HepG2 (cell line): Measurements from ENCODE around the gene DDX23. TPM values are rescaled to one million over a fixed set of nuclear protein-coding genes. Genes with fewer than 3 reads are reported as not detected.

Experiments
- CBX2 ChIP-seq, 2 experiments: fragments of 200-600 bp in 1 of 2; sonication (generic); formaldehyde crosslinking in 1 of 2; IDR thresholded peaks; 2 replicates each; pipeline versions ENCODE4 v1.7.0 to v1.8.1; 2018 to 2022; ENCODE audit warnings: low read depth in 2 of 2, low read length in 1 of 2, mild to moderate bottlenecking in 1 of 2, missing genetic modification reagents in 1 of 2
- CENPT ChIP-seq: sonication (generic); formaldehyde crosslinking; IDR thresholded peaks from 2 replicates; pipeline ENCODE4 v1.8.0; 2022; ENCODE audit warnings: low read depth, mild to moderate bottlenecking, moderate library complexity, missing genetic modification reagents
- DRAP1 ChIP-seq: IDR thresholded peaks from 2 replicates; pipeline ENCODE4 v1.6.1; 2016; ENCODE audit warnings: missing genetic modification reagents, missing compliant biosample characterization
- ELF1 ChIP-seq: sonication (generic); formaldehyde crosslinking; IDR thresholded peaks from 2 replicates; pipeline ENCODE4 v1.4.0; 2020; ENCODE audit warnings: missing genetic modification reagents
- FOXM1 ChIP-seq: sonication (generic); formaldehyde crosslinking; IDR thresholded peaks from 2 replicates; pipeline ENCODE4 v1.5.0; 2020; ENCODE audit warnings: missing genetic modification reagents
- FOXO1 ChIP-seq: sonication (generic); formaldehyde crosslinking; IDR thresholded peaks from 2 replicates; pipeline ENCODE4 v1.4.0; 2020; ENCODE audit warnings: missing genetic modification reagents
- GFI1 ChIP-seq: sonication (generic); formaldehyde crosslinking; IDR thresholded peaks from 2 replicates; pipeline ENCODE4 v1.5.0; 2020; ENCODE audit warnings: missing genetic modification reagents, mild to moderate bottlenecking, borderline replicate concordance
- MAF1 ChIP-seq: sonication (generic); formaldehyde crosslinking; IDR thresholded peaks from 2 replicates; pipeline ENCODE4 v1.5.0; 2020; ENCODE audit warnings: missing genetic modification reagents, borderline replicate concordance
- MLXIP ChIP-seq: sonication (generic); formaldehyde crosslinking; IDR thresholded peaks from 2 replicates; pipeline ENCODE4 v1.9.0; 2021; ENCODE audit warnings: missing genetic modification reagents, borderline replicate concordance
- POLR2AphosphoS5 ChIP-seq: IDR thresholded peaks from 2 replicates; pipeline ENCODE4 v1.6.1; 2012; ENCODE audit warnings: low read depth, low read length
- PPARG ChIP-seq: conservative IDR thresholded peaks from 2 replicates; pipeline ENCODE4 v1.6.1; 2016; ENCODE audit warnings: missing biosample characterization, missing genetic modification reagents
- SMAD3 ChIP-seq: sonication (generic); formaldehyde crosslinking; IDR thresholded peaks from 2 replicates; pipeline ENCODE4 v1.4.0; 2020; ENCODE audit warnings: missing genetic modification reagents
- SNRNP70 ChIP-seq: fragments of 200-400 bp; formaldehyde crosslinking; IDR thresholded peaks from 2 replicates; pipeline ENCODE4 v1.6.1; 2017; ENCODE audit warnings: mild to moderate bottlenecking, low read depth, low read length, moderate library complexity
- SUZ12 ChIP-seq: fragments of 150-350 bp; IDR thresholded peaks from 2 replicates; pipeline ENCODE4 v1.6.1; 2014; ENCODE audit warnings: low read depth, low read length
- YY1 ChIP-seq: IDR thresholded peaks from 2 replicates; pipeline ENCODE4 v1.6.1; 2011; ENCODE audit warnings: low read length, low read depth, moderate library complexity, mild to moderate bottlenecking; ENCODE audit not compliant: insufficient read depth, insufficient replicate concordance
- ZBTB3 ChIP-seq: sonication (generic); formaldehyde crosslinking; IDR thresholded peaks from 2 replicates; pipeline ENCODE4 v1.4.0; 2020; ENCODE audit warnings: low read depth, mild to moderate bottlenecking, moderate library complexity, missing genetic modification reagents, borderline replicate concordance
- ZBTB7A ChIP-seq: sonication (generic); formaldehyde crosslinking; IDR thresholded peaks from 2 replicates; pipeline ENCODE4 v1.8.0; 2022; ENCODE audit warnings: mild to moderate bottlenecking, missing genetic modification reagents
- ZMAT3 ChIP-seq: sonication (generic); formaldehyde crosslinking; conservative IDR thresholded peaks from 2 replicates; pipeline ENCODE4 v1.7.0; 2021; ENCODE audit warnings: missing genetic modification reagents
- ZNF180 ChIP-seq: sonication (generic); formaldehyde crosslinking; IDR thresholded peaks from 2 replicates; pipeline ENCODE4 v1.4.0; 2020; ENCODE audit warnings: low read depth, missing genetic modification reagents, borderline replicate concordance
- ZNF503 ChIP-seq: sonication (generic); formaldehyde crosslinking; IDR thresholded peaks from 2 replicates; pipeline ENCODE4 v1.4.0; 2020; ENCODE audit warnings: missing genetic modification reagents
- ZNF546 ChIP-seq: sonication (generic); formaldehyde crosslinking; conservative IDR thresholded peaks from 2 replicates; pipeline ENCODE4 v1.8.1; 2023; ENCODE audit warnings: mild to moderate bottlenecking, missing genetic modification reagents
- ZNF562 ChIP-seq: sonication (generic); formaldehyde crosslinking; IDR thresholded peaks from 2 replicates; pipeline ENCODE4 v1.8.0; 2022; ENCODE audit warnings: missing genetic modification reagents, borderline replicate concordance
- ZNF652 ChIP-seq: IDR thresholded peaks from 2 replicates; pipeline ENCODE4 v1.6.1; 2016; ENCODE audit warnings: low read depth, borderline replicate concordance
- ZNF747 ChIP-seq: sonication (generic); formaldehyde crosslinking; IDR thresholded peaks from 2 replicates; pipeline ENCODE4 v1.8.1; 2023; ENCODE audit warnings: missing genetic modification reagents, mild to moderate bottlenecking, borderline replicate concordance
- ZNF780A ChIP-seq: sonication (generic); formaldehyde crosslinking; IDR thresholded peaks from 2 replicates; pipeline ENCODE4 v1.8.0; 2022; ENCODE audit warnings: mild to moderate bottlenecking, missing genetic modification reagents, moderate library complexity
- ZZZ3 ChIP-seq: sonication (generic); formaldehyde crosslinking; IDR thresholded peaks from 2 replicates; pipeline ENCODE4 v1.4.0; 2020; ENCODE audit warnings: missing genetic modification reagents, mild to moderate bottlenecking, borderline replicate concordance
- polyA plus RNA-seq, 8 experiments: library from polyadenylated mRNA; depleted of rRNA in 3 of 8; stranded (reverse) in 7 of 8; unstranded in 1 of 8; fragments of >200 nt; fragmentation: Illumina TruSeq in 4 of 8; extraction: Trizol in 4 of 8; gene quantifications; 2 replicates each; pipeline versions ENCODE4 v1.2.1 to v1.2.3, GENCODE V29; 2011 to 2016; ENCODE audit warnings: low read depth in 4 of 8, missing spikeins in 1 of 8, mixed read lengths in 1 of 8; ENCODE audit not compliant: insufficient read depth in 1 of 8
- total RNA-seq, 5 experiments: library from RNA; depleted of rRNA; stranded (reverse); fragments of >200 nt; fragmentation: Illumina TruSeq; extraction: Trizol; gene quantifications; 2 replicates each; pipeline ENCODE4 v1.2.3, GENCODE V29; 2016; ENCODE audit warnings: low read depth in 1 of 5

The DDX23 gene
- total and polyA plus RNA-seq, 2 of the 13 experiments (the other 11 are each of a cell fraction or from before 2014, with no cell fraction given): 35.7 to 90.0 TPM

- TF ChIP-seq YY1: peak; percentile 96
- peak; percentile 53; the same call in 1 of the 2 replicates for TF ChIP-seq SMAD3
- peak; percentile 4; the same call in 1 of the 2 replicates for TF ChIP-seq ZNF747
- 0 out of 2 replicates have a peak, but pooled peaks have one; percentile 60 for TF ChIP-seq FOXO1 (CRISPR knock-in tag)
- TF ChIP-seq ZNF780A: no peak
- no peak for TF ChIP-seq ZNF180 (CRISPR knock-in tag)
- TF ChIP-seq ZBTB7A (CRISPR knock-in tag): no peak
- no peak for TF ChIP-seq ZNF503
- no peak for TF ChIP-seq ZBTB3
- peak; percentile 36; the same call in 1 of the 2 replicates for TF ChIP-seq MAF1 (CRISPR knock-in tag)
- peak; percentile 97 for TF ChIP-seq SUZ12
- TF ChIP-seq DRAP1 (CRISPR knock-in tag): no peak
- no peak for TF ChIP-seq CBX2 (IDR thresholded peaks at IDR 0.05; ENCODE audit: low read depth, low read length)
- TF ChIP-seq CBX2 (CRISPR knock-in tag; IDR thresholded peaks at IDR 0.05; ENCODE audit: low read depth): no peak
- no peak for TF ChIP-seq ZNF562 (CRISPR knock-in tag)
- no peak for TF ChIP-seq ZNF652 (CRISPR knock-in tag)
- TF ChIP-seq GFI1: no peak; the same call in 1 of the 2 replicates
- no peak for TF ChIP-seq PPARG (CRISPR knock-in tag)
- no peak for TF ChIP-seq ZNF546 (CRISPR knock-in tag)
- TF ChIP-seq ZMAT3 (CRISPR knock-in tag): peak; percentile 89
- TF ChIP-seq FOXM1 (CRISPR knock-in tag): no peak
- peak; percentile 75 for TF ChIP-seq POLR2AphosphoS5
- TF ChIP-seq MLXIP (CRISPR knock-in tag): no peak
- TF ChIP-seq CENPT: no peak
- no peak for TF ChIP-seq SNRNP70
- TF ChIP-seq ELF1 (CRISPR knock-in tag): peak; percentile 96
- no peak for TF ChIP-seq ZZZ3 (CRISPR knock-in tag)
Measured at GRCh38 chr12:48851883-48852733, at the start of gene DDX23 (continued).
